NCI-H226 (cell line): ENCODE results near the gene SERPINE2.

Experiments used
- DNase-seq: peaks from one replicate; pipeline ENCODE4 v3.0.0-alpha.2; 2015

Gene SERPINE2

DNA sequence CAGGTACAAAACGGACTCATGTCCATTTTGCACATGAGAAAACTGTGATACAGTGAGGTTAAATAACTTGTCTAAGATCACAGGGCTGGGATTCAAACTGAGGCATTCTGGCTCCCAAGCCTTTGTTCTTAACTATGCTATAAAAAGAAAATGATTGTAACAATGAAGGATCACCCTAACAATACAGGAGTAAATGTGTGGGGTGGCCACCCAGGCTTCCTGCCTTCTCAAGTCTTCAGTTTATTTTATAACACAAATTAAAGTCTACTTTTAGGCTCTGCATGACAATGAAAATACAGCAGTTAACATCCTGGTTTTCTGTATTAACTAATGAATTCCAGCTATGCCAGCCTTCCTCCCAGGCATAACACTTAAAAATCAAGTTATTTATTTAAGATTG is 101.6 kb downstream of the SERPINE2 start:
- DNase-seq = no peak

DNA sequence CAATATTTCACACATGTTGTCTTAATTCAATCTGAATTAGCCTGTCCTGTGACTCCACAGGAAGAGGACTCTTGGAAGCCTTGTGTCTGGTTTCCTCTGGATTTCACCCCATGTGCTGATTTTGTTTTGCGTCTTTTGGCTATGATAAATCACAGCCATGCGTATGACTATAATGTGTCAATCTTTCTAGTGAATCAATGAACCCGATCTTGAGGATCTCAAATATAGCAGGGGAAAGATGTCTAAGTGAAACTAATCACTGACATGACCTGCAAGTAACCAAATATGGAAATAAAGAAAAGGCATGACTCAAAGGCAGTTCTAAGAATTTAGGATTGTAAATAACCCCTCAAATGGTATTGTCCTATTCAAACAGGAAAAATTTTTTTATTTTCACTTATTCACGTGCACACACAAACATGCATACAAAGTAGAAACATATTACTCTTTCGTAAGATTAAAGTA is 102.2 kb downstream of the SERPINE2 start:
- no peak for DNase-seq

DNA sequence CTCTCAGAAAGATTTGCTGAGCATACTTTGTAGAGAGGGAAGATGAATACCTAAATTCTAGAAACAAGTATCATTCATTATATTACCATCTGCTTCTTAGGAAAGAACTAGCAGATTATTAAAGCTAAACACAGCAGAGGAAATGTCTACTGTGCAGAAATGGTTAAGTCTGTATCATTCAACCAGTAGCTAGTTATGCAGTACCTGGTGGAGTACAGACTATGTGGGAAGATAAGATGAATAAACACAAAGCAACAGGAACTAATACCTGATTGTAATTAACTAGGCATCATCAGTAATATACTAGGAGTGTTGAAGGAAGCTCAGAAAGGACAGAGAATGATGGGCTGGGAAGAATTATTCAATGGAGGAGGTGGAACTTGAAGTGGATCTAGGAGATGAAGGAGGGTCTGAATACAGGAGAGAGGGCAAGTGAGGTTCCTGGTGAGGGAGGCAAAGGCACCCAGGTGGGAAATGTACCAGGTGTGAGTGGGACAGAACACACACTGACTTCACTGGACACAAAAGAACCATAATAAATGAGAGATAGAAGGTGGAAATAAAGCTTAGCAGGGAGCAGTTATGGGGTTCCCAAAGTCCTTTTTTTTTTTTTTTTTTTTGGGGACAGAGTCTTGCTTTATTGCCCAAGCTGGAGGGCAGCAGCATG is 103.5 kb downstream of the SERPINE2 start:
- no peak for DNase-seq

- no peak for DNase-seq
Measured at GRCh38 chr2:223934870-223935269, 104.2 kb downstream of the SERPINE2 start.

DNA sequence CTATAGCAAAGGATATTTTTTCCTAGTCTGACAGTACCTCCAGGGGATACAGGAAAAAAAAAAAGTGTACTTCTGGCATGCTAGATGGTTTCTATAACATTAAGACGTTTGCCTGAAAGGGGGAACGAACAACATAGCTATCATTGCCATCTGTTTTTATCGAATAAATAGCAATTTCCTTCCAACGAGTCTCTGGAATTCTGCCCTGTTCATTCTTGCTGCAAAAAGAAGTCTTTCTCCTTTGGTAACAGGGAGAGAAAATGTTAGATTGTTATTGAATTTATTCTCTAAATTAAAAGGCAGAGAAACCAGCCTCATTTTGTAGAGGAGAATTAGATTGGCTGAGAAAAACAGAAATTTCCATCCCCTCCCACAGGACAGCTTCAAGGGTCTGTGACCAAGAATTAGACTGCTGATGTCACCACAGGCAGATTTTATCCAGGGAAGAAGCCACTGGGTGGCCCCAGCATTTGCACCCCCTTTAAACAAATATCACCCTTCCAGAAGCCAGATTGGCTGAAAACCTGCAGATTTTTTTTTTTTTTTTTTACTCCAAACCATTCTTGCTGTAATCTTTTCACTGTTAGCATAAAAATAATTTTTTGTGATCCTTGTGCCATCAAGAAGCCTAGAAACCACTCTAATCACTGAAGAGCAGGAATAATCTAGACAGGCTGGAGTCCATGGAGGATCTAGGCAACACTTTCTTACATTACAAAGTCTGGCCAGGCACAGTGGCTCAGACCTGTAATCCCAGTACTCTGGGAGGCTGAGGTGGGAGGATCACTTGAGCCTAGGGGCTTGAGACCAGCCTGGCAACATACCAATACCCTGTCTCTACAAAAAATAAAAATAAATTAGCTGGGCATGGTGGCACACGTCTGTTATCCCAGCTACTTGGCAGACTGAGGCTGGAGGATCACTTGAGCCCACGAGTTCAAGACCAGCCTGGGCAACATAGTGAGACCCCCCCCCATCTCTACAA is 106.0 kb downstream of the SERPINE2 start:
- no peak for DNase-seq

GRCh38 chr2:223930103-223930976 is 108.7 kb downstream of the SERPINE2 start:
- no peak for DNase-seq

DNA sequence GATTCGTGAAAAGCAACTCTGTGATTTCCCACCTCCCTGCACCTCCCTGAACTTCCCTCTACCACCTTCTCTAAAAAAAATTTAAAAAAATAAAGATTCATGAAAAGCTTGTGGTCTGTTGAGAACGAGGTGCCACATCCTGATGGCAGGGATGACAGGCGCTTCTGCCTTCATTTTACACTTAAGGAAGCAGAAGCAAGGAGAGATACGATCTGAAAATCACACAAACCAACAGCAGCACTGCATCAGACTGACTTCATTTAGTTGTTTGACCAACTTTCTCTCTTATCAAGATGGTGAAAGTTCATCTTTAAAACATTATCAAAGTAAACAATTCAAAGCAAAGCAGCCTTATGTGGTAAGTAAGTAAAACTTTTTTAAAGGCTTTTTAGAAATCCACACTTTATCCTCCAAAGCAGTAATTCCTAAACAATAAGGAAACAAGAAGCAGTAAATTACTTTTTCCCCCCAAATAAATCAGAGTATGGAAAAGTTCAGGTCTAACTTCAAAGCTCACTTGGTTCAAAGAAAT is 109.4 kb downstream of the SERPINE2 start:
- no peak for DNase-seq

DNA sequence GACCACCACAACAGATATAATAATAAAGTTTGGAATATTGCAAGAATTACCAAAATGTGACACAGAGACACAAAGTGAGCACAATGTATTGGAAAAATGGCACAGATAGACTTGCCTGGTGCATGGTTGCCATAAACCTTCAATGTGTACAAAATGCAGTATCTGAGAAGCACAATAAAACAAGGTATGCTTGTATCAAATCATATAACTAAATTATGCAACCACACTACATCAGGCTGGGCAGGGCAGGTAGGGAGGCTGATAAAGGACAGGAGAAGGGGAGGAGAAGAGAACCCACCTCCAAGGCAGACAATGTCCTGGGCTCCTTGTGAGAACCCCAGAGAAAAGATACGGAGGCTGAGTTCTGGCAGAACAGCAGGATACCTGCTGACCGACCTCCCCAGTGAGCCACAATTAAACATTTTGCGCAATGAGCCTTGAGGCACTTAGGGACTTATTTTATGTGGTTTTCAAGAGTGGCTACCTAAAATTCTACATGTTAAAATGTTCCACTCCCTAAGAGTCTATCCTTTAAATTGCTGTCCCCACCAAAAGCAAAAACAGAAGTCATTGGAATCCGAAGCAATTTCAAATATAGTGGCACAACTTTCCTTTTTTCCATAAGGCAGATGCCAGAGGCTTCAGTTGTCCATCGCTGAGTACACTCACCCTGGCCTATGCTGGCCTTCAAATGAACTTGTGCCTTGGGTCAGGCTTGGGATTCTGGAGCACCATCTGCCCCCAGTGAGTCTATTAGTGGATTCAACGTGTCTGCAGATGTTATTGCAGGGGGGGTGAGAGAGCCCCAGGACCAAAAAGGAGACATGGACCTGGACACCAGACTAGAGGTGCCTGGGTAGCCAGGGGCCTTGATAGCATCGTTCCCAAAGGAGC is 110.7 kb downstream of the SERPINE2 start:
- DNase-seq = no peak

DNA sequence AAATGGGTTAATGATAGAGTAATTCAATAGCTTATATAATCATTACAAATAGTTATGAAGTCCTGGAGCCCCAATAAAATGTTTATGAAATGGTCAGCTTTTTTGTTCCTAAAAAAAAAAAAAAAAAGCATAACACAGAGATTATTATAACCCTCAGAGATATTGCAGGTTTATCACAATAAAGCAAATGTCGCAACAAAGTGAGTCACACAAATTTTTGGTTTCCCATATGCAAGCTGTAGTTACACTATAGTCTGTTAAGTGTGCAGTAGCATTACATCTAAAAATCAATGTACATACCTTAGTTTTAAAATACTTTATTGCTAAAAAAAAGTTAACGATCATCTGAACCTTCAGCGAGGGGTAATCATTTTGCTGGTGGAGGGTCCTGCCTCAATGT is 114.0 kb downstream of the SERPINE2 start:
- peak; percentile 52 for DNase-seq
